Measurements from ENCODE around the gene FOXR1.

The FOXR1 gene

DNA sequence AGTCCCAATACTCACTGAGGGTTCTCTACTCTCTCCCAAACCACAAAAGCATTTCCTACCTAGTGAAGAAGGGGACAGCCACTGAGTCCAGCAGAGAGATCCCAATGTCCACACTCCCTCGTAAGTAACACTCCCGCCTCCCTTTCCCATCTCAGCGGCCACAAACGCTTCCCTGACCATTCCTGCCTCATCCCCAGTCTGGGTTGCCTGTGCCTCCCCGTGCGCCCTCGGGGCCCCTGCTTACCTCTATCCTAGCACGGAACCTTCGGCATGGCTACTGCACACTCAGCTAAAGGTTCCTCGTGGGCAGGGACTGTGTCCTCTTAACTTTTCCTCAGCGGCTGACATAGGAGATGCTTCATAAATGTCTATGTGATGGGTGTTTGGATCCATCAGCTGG is 14.0 kb upstream of the FOXR1 start:
- Histone ChIP-seq H2AFZ (ENCODE audit: low read depth, low read length) (no peak overlapping the region), H3K4me1 (ENCODE audit: insufficient read depth, low read length) (no peaks in the 10 kb centered on the region), H4K20me1 (ENCODE audit: insufficient read depth, low read length) (no peaks in the 10 kb centered on the region), H3K9me3 (ENCODE audit: insufficient read depth, low read length, severe bottlenecking) (no peaks in the 10 kb centered on the region), H3K4me3 (ENCODE audit: low read depth in 1 of 2, low read length in 2 of 2) (no peak overlapping the region), H3K9ac (ENCODE audit: low read depth, low read length) (no peak overlapping the region), H3K27me3 (ENCODE audit: insufficient read depth, low read length, poor library complexity) (no peaks in the 10 kb centered on the region), H3K4me2 (ENCODE audit: insufficient read depth, low read length) (no peak overlapping the region), H3K36me3 (ENCODE audit: insufficient read depth, low read length) (no peaks in the 10 kb centered on the region), H3K79me2 (ENCODE audit: insufficient read depth, low read length) (no peaks in the 10 kb centered on the region), H3K27ac (ENCODE audit: low read length) (no peak overlapping the region)
- ATAC-seq (ENCODE audit: insufficient read depth, low read depth) (no peak), DNase-seq (no peak)
- TF ChIP-seq, protein P1, sequence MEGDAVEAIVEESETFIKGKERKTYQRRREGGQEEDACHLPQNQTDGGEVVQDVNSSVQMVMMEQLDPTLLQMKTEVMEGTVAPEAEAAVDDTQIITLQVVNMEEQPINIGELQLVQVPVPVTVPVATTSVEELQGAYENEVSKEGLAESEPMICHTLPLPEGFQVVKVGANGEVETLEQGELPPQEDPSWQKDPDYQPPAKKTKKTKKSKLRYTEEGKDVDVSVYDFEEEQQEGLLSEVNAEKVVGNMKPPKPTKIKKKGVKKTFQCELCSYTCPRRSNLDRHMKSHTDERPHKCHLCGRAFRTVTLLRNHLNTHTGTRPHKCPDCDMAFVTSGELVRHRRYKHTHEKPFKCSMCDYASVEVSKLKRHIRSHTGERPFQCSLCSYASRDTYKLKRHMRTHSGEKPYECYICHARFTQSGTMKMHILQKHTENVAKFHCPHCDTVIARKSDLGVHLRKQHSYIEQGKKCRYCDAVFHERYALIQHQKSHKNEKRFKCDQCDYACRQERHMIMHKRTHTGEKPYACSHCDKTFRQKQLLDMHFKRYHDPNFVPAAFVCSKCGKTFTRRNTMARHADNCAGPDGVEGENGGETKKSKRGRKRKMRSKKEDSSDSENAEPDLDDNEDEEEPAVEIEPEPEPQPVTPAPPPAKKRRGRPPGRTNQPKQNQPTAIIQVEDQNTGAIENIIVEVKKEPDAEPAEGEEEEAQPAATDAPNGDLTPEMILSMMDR (IDR thresholded peaks at IDR 0.05; ENCODE audit: borderline replicate concordance, extremely low read depth, low read length, poor library complexity, severe bottlenecking) = no peak
- no peak for TF ChIP-seq EZH2 (IDR thresholded peaks at IDR 0.05; ENCODE audit: borderline replicate concordance, low read depth, low read length, severe bottlenecking)

DNA sequence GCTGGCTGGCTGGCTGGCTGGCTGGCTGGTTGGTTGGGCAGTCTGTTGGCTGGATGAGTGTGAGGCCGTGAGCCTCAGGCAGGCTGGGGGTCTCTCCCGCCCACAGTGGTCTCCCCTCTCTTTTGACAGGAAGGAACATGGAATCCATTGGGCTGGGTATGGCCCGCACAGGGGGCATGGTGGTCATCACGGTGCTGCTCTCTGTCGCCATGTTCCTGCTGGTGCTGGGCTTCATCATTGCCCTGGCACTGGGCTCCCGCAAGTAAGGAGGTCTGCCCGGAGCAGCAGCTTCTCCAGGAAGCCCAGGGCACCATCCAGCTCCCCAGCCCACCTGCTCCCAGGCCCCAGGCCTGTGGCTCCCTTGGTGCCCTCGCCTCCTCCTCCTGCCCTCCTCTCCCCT is 13.6 kb upstream of the FOXR1 start:
- Histone ChIP-seq H3K27me3 (ENCODE audit: insufficient read depth, low read length, poor library complexity) (no peaks in the 10 kb centered on the region), H3K27ac (ENCODE audit: low read length) (no peak overlapping the region), H3K9me3 (ENCODE audit: insufficient read depth, low read length, severe bottlenecking) (no peaks in the 10 kb centered on the region), H3K4me3 (ENCODE audit: low read depth in 1 of 2, low read length in 2 of 2) (no peak overlapping the region), H2AFZ (ENCODE audit: low read depth, low read length) (no peak overlapping the region), H3K36me3 (ENCODE audit: insufficient read depth, low read length) (no peaks in the 10 kb centered on the region), H3K79me2 (ENCODE audit: insufficient read depth, low read length) (no peaks in the 10 kb centered on the region), H3K4me2 (ENCODE audit: insufficient read depth, low read length) (no peak overlapping the region), H3K9ac (ENCODE audit: low read depth, low read length) (no peak overlapping the region), H3K4me1 (ENCODE audit: insufficient read depth, low read length) (no peaks in the 10 kb centered on the region), H4K20me1 (ENCODE audit: insufficient read depth, low read length) (no peaks in the 10 kb centered on the region)
- TF ChIP-seq EZH2 (IDR thresholded peaks at IDR 0.05; ENCODE audit: borderline replicate concordance, low read depth, low read length, severe bottlenecking) = no peak
- TF ChIP-seq, protein P1 (IDR thresholded peaks at IDR 0.05; ENCODE audit: borderline replicate concordance, extremely low read depth, low read length, poor library complexity, severe bottlenecking) = no peak
- DNase-seq (no peak), ATAC-seq (ENCODE audit: insufficient read depth, low read depth) (no peak)

DNA sequence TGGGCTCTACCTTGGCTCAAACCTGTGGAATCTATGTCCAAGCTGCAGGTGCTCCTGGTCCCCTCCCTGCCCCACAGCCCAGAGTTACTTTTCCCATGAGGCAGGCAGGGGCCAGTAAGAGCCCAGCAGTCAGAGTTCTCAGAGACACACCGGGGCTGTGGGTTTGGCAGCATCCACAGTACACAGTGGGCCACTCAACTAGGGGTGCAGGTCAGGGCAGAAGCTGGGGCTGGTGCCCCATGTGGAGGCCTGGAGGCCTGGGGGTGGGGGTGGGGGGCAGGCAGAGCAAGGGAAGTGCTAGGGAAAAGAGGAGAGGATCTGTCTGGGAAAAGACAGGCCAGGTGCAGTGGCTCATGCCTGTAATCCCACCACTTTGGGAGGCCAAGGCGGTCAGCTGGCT is 13.0 kb upstream of the FOXR1 start:
- DNase-seq (no peak), ATAC-seq (ENCODE audit: insufficient read depth, low read depth) (no peak)
- no peak overlapping the region for H3K4me2 ChIP-seq (ENCODE audit: insufficient read depth, low read length)
- no peaks in the 10 kb centered on the region for H3K4me1 ChIP-seq (ENCODE audit: insufficient read depth, low read length)
- no peak for TF ChIP-seq EZH2 (IDR thresholded peaks at IDR 0.05; ENCODE audit: borderline replicate concordance, low read depth, low read length, severe bottlenecking)
- TF ChIP-seq, protein P1 (IDR thresholded peaks at IDR 0.05; ENCODE audit: borderline replicate concordance, extremely low read depth, low read length, poor library complexity, severe bottlenecking) = no peak
- H4K20me1 ChIP-seq (ENCODE audit: insufficient read depth, low read length) = no peaks in the 10 kb centered on the region
- H3K9ac ChIP-seq (ENCODE audit: low read depth, low read length) = no peak overlapping the region
- H3K4me3 ChIP-seq (ENCODE audit: low read depth in 1 of 2, low read length in 2 of 2) = no peak overlapping the region
- H3K79me2 ChIP-seq (ENCODE audit: insufficient read depth, low read length) = no peaks in the 10 kb centered on the region
- H3K9me3 ChIP-seq (ENCODE audit: insufficient read depth, low read length, severe bottlenecking) = no peaks in the 10 kb centered on the region
- no peak overlapping the region for H3K27ac ChIP-seq (ENCODE audit: low read length)
- no peaks in the 10 kb centered on the region for H3K27me3 ChIP-seq (ENCODE audit: insufficient read depth, low read length, poor library complexity)
- no peaks in the 10 kb centered on the region for H3K36me3 ChIP-seq (ENCODE audit: insufficient read depth, low read length)
- no peak overlapping the region for H2AFZ ChIP-seq (ENCODE audit: low read depth, low read length)

DNA sequence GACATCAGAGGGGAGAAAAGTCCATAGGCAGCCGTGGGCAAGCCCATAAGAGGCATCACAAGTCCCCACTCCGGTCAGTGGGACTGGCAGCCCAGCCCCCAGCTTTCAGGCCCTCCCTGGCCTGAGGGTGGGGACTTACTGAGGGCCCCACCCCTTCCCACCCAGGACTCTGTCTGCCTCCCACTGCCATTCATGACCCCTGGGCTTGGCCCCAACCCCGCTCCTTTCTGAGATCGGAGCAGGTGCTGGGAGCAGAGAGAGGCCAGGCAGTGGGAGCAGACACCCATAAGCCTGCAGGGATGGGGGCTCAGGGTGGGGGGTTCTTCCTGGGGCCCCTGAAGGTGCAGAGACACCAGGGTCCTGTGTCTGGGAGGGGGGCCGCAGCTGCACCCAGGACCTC is 10.4 kb upstream of the FOXR1 start:
- no peak overlapping the region for H3K4me3 ChIP-seq (ENCODE audit: low read depth in 1 of 2, low read length in 2 of 2)
- H3K27ac ChIP-seq (ENCODE audit: low read length) = no peak overlapping the region
- no peaks in the 10 kb centered on the region for H3K79me2 ChIP-seq (ENCODE audit: insufficient read depth, low read length)
- H3K4me1 ChIP-seq (ENCODE audit: insufficient read depth, low read length) = no peaks in the 10 kb centered on the region
- H3K9me3 ChIP-seq (ENCODE audit: insufficient read depth, low read length, severe bottlenecking) = no peaks in the 10 kb centered on the region
- no peak for TF ChIP-seq EZH2 (IDR thresholded peaks at IDR 0.05; ENCODE audit: borderline replicate concordance, low read depth, low read length, severe bottlenecking)
- H3K4me2 ChIP-seq (ENCODE audit: insufficient read depth, low read length) = no peak overlapping the region
- H3K36me3 ChIP-seq (ENCODE audit: insufficient read depth, low read length) = no peaks in the 10 kb centered on the region
- no peak overlapping the region for H2AFZ ChIP-seq (ENCODE audit: low read depth, low read length)
- H3K9ac ChIP-seq (ENCODE audit: low read depth, low read length) = no peak overlapping the region
- H3K27me3 ChIP-seq (ENCODE audit: insufficient read depth, low read length, poor library complexity) = no peaks in the 10 kb centered on the region
- DNase-seq (no peak), ATAC-seq (ENCODE audit: insufficient read depth, low read depth) (no peak)
- no peaks in the 10 kb centered on the region for H4K20me1 ChIP-seq (ENCODE audit: insufficient read depth, low read length)
